ENCODE measurements around the gene CARS2.
"Not testable (repeated sequence)": the region's sequence is repeated elsewhere in the genome, so short reads cannot be mapped to it uniquely, and the experiment has no call there.

CARS2 gene

GRCh38 chr13:110705356-110705825 is 525 bp downstream of the CARS2 start:
- DNase-seq = no peak

DNA sequence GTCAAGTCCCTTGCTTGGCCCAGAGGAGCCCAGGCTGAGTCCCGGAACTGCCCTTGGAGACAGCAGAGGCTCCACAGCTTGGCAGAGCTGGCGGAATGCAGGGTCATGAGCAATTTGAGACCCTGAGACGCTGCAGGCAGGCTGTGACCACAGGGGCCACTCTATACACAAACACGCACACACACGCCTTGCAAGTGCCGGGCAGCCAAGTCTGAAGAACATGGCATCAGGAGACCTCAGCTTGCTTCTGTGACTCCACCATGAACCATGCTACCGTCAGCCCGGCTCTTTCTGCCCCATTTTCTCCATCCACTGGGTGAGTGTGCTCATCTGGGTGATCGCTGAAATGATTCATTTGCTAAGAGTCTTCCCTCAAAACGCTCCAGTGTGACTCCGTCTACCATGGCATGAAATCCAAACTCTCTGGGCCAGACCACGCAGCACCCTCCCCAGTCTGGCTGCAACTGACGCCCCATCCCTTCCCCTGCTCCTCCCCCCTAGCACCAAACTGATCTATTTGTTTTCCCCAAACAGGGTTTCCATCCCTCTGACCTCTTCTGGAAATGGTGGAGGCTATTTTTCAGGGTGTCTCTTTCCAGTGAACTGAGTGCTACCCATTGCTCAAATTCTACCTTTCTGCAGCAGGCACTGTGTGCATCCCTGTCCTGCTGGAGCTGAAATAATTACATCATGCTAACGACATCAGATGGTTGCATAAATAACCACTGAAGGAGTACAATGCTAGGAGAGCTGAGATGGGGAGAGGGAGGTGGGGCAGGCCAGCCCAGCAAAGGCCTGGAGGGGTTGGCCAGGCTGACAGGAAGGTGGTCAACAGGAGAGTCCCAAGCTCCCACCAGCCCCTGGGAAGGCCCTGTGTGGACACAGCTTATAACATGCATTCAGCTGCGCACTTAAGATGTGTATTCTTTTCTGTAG is 3.1 kb downstream of the CARS2 start:
- DNase-seq = no peak

DNA sequence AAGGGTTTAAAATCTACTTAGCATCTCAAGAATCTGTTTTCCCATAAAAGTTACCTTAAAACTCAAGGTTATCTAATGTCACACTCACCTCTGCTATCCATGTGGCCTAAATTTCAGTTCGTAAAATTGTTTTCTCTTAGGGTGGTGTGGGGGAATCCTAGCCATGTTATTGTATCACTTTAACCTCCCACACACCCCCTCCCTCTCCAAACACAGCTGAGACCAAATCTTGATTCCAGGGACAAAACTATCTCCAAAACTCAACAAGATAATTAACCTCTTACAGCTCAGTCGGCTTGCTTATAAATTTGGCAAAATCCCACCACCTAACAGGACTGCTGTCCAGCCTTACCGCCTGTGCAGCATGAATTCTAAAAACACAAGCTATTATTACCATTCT is 3.8 kb downstream of the CARS2 start:
- no peak for DNase-seq

- DNase-seq = not testable (repeated sequence)
These were observed 4.9 kb downstream of the CARS2 start for GRCh38 chr13:110701061-110701460.

DNA sequence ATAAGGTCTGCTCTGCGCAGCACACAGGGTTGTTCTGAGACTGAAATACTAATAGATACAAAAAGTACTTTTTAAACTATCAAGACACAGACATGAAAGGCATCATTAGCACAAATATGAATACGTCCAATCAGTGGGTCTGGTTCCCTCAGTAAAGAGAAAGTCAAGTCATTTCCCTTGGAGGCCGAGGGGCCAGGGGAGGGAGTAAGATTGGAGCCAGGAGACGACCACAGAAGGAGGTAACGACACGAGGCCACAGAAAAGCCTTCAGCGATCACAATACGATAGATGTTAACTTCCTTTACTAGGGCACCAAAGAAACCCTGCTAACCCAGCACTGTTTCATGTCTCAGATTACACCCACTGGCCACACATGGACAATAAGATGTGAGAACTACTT is 5.3 kb downstream of the CARS2 start:
- DNase-seq = no peak

DNA sequence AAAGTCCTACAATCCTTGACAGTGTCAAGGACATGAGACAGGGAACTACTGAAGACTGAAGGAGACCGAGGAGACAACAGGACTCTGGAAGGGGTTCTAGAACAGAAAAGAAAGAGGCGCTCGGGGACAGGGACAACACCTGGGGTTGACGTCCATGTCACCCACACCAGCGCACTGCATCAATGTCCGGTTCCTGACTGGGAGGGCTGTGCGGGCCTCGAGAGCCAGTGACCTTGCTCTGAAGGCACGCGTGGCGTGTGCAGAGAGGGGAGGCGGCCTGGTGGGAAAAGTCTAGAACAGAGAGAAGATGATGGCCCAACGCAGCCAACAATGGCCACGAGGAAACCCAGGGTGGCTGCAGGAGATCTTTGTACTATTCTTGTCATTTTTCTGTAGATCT is 5.7 kb downstream of the CARS2 start:
- DNase-seq = no peak

- DNase-seq = no peak
These were observed 6.5 kb downstream of the CARS2 start for GRCh38 chr13:110699148-110700145.

DNA sequence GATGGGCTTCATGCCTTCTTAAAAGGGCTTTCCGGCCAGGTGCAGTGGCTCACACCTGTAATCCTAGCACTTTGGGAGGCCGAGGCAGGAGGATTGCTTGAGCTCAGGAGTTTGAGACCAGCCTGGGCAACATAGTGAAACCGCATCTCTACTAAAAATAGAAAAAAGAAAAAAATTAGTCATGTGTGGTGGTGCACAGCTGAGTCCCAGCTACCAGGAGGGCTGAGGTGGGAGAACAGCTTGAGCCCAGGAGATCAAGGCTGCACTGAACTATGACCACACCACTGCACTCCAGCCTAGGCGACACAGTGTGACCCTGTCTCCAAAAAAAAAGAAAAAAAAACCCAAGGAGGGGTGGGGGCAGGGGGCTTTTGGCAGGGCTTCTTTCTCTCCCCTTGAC is 7.2 kb downstream of the CARS2 start:
- DNase-seq = no peak

DNA sequence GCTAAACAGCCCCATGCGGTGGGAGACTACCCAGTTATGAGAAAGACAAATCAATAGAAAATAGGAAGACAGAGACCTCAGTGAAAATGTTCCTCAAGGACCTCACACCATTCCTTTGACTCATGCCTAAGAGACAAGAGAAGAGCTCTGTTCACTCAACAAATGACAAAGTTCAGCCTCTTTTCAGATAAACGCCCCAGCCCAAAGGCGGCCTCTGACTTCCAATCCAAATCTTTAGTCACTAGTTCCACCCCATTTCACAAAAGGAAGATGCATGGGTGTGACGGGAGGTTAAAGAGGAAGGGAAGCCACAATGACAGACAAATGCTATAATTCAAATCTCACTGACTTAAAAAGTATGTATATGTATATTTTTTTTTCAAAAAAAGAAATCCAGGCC is 8.1 kb downstream of the CARS2 start:
- no peak for DNase-seq

DNA sequence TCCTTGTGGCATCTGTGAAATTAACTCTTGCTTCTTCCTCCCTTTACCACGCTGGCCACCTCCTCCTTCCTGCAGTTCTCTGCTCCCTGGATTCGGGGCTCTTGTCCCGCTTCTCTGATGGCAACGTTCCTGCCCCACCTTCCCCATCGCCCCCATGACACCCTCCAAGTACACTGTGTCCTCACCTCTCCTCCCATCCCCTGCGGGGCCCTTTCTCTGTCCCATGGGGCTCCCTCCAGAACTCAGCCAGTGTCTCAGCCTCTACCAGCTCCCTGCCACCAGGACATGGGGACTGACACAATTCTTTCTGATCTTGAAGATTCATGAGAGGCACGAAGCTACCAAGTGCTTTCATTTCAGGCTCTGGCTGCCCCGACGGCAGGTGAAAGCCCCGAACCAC is 9.1 kb downstream of the CARS2 start:
- DNase-seq = no peak

DNA sequence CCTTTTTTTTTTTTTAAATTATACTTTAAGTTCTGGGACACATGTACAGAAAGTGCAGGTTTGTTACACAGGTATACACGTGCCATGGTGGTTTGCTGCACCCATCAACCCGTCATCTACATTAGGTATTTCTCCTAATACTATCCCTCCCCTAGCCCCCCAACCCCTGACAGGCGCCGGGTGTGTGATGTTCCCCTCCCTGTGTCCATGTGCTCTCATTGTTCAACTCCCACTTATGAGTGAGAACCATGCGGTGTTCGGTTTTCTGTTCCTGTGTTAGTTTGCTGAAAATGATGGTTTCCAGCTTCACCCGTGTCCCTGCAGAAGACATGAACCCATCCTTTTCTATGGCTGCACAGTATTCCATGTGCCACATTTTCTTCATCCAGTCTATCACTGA is 10.1 kb downstream of the CARS2 start:
- not testable (repeated sequence) for DNase-seq

- DNase-seq = no peak
These were observed 15.4 kb downstream of the CARS2 start for GRCh38 chr13:110690516-110690915.

DNA sequence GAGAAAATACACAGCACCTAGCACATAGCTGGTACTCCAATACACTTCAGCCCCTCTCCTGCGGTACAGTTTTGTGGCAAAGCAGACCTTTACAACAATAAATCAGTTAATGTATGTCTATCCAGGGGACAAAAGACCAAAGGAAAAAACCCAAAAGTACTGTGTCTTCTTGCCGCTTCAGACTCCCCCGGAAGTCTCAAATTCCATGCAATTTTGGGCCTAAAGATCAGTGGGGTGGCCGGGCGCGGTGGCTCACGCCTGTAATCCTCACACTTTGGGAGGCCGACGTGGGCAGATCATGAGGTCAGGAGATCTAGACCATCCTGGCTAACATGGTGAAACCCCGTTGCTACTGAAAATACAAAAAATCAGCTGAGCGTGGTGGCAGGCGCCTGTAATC is 16.2 kb downstream of the CARS2 start:
- no peak for DNase-seq

DNA sequence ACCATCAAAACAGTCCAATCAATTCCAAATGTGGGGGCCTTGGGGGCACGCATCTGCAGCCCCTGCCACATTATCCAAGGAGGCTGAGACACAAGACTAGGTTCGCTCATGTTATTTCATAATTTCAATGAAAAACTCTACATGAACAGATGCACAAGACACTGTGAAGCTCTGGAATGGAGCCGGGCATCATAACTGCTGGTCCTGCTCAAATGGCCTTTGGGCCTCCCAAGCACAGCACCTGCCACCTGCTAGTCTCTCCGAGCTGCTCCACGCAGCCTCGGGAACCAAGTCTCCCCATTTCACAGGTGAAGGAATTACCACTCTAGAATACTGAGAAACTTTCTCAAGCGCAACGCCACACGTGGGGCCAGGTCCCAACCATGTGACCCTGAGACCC is 16.9 kb downstream of the CARS2 start:
- no peak for DNase-seq

GRCh38 chr13:110687736-110688135 is 18.2 kb downstream of the CARS2 start:
- no peak for DNase-seq

DNA sequence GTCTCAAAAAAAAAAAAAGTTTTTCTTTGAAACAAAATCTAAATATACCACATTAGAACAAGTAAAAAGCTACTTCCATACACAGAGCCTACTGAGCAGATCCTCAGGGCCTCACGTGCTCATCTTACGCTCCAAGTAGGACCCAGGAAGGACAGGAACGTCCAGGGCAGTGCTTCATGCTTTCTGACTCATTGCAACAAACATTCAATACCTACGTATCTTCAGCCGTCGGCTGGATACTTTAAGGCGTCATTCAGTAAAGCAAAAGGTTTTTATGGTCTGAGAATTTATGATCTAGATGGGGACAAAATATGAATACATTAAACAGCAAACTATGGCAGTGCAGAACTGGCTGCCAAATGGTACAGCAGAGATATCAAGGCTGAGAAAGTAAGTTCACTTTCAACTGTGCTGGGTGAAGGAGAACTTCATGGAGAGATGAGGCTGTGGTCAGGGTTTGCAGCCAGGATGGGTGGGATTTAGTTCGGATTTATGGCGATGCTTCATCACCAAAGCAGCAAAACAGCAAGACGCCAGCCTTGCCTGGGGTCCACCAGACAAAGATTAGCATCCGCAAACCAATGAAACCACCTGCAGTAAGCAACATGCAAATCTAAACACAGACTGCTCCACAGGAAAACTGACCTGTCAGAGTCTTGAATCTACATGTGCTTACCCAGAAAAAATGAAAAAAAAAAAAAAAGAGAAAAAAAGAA is 20.5 kb downstream of the CARS2 start:
- no peak for DNase-seq

DNA sequence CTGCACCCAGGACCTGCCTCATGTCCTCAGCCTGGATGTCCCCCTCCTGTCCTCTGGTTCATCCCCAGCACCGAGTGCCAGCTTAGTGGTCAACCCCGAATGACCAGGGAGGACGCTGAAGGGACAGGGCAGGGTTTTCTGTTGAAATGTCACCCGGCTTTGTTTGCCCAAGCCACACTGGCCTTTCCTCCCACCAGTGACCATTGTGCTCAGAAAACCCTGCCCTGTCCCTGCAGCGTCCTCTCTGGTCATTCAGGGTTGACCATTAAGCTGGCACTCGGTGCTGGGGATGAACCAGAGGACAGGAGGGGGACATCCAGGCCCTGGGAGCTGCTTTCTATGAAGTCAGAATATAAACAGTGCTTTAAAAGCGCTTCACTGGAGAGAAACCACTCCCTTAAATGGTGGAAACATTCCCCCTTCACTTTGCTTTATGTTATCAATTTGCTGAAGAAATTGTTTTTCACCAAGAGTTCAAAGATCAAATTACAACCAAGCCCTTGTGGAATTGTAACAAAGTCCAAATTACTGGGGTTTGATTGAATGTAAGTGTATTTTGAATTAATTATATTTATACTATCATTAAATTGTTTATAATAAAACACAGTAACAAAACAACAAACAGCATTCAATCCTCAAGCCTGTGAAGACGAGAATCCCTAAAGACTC is 21.4 kb downstream of the CARS2 start:
- DNase-seq = no peak

GRCh38 chr13:110683921-110684320 is 22.0 kb downstream of the CARS2 start:
- DNase-seq = no peak

DNA sequence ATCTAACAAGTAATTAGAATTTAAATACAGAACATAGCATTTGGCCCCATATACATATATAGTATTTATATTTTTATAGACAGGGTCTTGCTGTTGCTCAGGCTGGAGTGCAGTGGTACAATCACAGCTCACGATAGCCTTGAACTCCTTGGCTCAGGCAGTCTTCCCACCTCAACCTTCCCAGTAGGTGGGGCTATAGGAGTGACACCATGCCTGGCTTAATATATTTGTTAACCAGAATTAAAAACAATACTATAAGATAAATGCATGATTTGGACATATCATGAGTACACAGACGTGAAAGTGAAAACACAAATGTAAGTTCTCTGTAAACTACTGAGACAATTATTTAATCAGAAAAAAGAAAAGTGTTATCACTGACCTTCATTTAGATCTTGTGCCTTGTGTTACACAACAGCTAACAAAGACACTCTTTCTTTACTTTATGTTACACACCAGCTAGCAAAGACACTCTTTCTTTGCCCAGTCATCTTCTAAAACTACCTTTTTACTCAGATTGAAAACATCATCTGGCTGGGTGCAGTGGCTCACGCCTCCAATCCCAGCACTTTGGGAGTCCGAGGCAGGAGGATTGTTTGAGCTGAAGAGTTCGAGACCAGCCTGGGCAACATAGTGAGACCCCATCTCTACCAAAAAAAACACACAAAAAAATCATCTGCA is 22.6 kb downstream of the CARS2 start:
- no peak for DNase-seq

DNA sequence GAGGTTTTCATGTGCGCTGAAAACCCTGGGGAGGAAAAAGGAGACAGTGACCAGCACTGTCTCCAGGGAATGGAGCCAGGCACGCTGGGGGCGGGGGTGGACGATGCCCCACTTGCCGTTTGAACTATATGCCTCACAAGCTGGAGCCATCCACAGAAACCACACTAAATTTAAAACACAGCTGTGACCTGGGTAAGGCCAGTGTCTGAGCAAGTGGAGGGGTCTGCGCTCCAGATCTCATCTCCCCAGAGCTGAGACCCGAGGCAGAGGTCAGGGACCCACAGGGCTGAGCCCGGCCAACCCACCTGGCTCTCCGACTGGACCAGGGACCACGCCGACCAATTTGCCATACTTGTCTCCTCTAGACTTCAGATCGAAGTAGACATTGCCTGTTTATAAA is 23.2 kb downstream of the CARS2 start:
- DNase-seq = no peak

DNA sequence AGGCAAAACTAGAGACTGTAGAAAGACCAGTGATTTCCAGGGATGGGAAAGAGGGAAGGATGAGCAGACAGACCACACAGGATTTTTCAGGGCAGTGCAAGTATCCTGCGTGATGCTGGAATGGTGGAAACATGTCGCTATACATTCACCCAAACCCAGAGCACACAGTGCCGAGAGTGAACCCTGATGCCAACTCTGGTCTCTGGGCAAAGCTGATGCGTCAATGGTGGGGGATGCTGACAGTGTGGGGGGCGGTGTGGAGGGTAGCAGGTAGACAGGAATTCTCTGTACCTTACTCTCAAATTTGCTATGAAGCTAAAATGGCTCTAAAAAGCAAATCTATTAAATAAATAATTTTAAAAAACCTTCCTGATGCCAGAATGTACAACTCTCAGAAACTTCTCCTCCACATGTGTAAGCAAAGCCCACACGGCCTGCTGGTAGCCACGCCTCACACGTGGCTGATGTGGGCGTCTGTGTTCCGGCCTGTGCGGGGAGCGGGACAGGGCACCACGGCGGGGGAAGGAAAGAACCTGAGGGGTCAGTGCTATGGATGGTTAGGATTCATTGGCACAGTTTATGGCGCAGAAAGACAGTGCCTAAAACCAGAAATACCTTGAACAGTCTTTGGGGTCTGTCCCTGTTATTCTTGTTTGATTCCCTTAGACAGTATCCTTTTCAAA is 23.9 kb downstream of the CARS2 start:
- no peak for DNase-seq

Data from NCI-H446 treated with DMSO at 0.1 percent for 48 hours (cell line).